Hematopoietic multipotent progenitor cell (in vitro differentiated cells): ENCODE data around the gene OR10G6. TPM values are rescaled to one million over a fixed set of nuclear protein-coding genes. Genes with fewer than 3 reads are reported as not detected.
"Not testable (repeated sequence)": the region's sequence is repeated elsewhere in the genome, so short reads cannot be mapped to it uniquely, and the experiment has no call there.

Source experiments
- DNase-seq, 3 donors: peaks; one replicate each; pipeline ENCODE4 v3.0.0-alpha.2; 2011 to 2015; ENCODE audit warnings: low read depth in 2 of 3, low spot score in 2 of 3
- total RNA-seq: library from RNA; depleted of rRNA; stranded (reverse); fragments of >200 nt; gene quantifications from one replicate; pipeline ENCODE4 v1.2.3, GENCODE V29; 2012

Gene OR10G6
- total RNA-seq = under 0.01 TPM

- DNase-seq = no peak
Measured at GRCh38 chr11:123995119-123995518, at the start of gene OR10G6. OR10G6 (minus strand) TSS chr11:123995161; CDS start chr11:123995161, 0 bp downstream.

- no peak for DNase-seq
Measured at GRCh38 chr11:124043420-124043819, 48.5 kb upstream of the OR10G6 start.

GRCh38 chr11:124041254-124041653 lies 46.3 kb upstream of the OR10G6 start, which contains the start of gene OR10G7:
OR10G7 (minus strand) TSS chr11:124041325; CDS start chr11:124039001, 2,324 bp downstream.
- DNase-seq = no peak

- DNase-seq = no peak
Measured at GRCh38 chr11:124039557-124039956, 44.6 kb upstream of the OR10G6 start.

GRCh38 chr11:124036666-124037065 lies 41.7 kb upstream of the OR10G6 start:
- DNase-seq = no peak

GRCh38 chr11:124026498-124026897 lies 31.5 kb upstream of the OR10G6 start, which contains the start of gene OR10G8:
OR10G8 (plus strand) TSS chr11:124026798; CDS start chr11:124029623, 2,825 bp downstream.
- DNase-seq = no peak

- DNase-seq = not testable (repeated sequence)
Measured at GRCh38 chr11:124015837-124016236, 20.9 kb upstream of the OR10G6 start.

GRCh38 chr11:124012697-124013096 lies 17.7 kb upstream of the OR10G6 start, which contains the start of gene OR10G4:
OR10G4 (plus strand) TSS chr11:124012997; CDS start chr11:124015575, 2,578 bp downstream.
- DNase-seq = no peak

- no peak for DNase-seq
Measured at GRCh38 chr11:123979311-123979710, 15.7 kb downstream of the OR10G6 start.

- no peak for DNase-seq
Measured at GRCh38 chr11:123977731-123978347, 17.1 kb downstream of the OR10G6 start, which contains the start of gene OR10S1. OR10S1 (minus strand) TSS chr11:123977781; CDS start chr11:123977664, 117 bp downstream.

- no peak for DNase-seq
Measured at GRCh38 chr11:123976770-123977560, 18.0 kb downstream of the OR10G6 start.

- DNase-seq = no peak
Measured at GRCh38 chr11:123973816-123974215, 21.1 kb downstream of the OR10G6 start.

GRCh38 chr11:123956752-123957151 lies 38.2 kb downstream of the OR10G6 start:
- DNase-seq = no peak

- DNase-seq = no peak
Measured at GRCh38 chr11:123945132-123945531, 49.8 kb downstream of the OR10G6 start.

Other genes with a start within 250 kb of the OR10G6 start
- gene OR6X1, start 240.6 kb downstream of the OR10G6 start, total RNA-seq = not detected
- under 0.01 TPM for gene OR6M1, start 188.8 kb downstream of the OR10G6 start, total RNA-seq
- not detected for gene TMEM225, start 109.5 kb downstream of the OR10G6 start, total RNA-seq
- not detected for gene OR8D4, start 93.0 kb downstream of the OR10G6 start, total RNA-seq
- 0.27 TPM for gene OR4D5, start 55.5 kb downstream of the OR10G6 start, total RNA-seq
- gene OR6T1, start 51.3 kb downstream of the OR10G6 start, total RNA-seq = not detected
- gene OR10S1, start 17.4 kb downstream of the OR10G6 start, total RNA-seq = under 0.01 TPM
- gene OR10G4, start 17.8 kb upstream of the OR10G6 start, total RNA-seq = not detected
- gene OR10G9, start 27.9 kb upstream of the OR10G6 start, total RNA-seq = under 0.01 TPM
- gene OR10G8, start 31.6 kb upstream of the OR10G6 start, total RNA-seq = under 0.01 TPM
- not detected for gene OR10G7, start 46.2 kb upstream of the OR10G6 start, total RNA-seq
- gene VWA5A, start 120.3 kb upstream of the OR10G6 start, total RNA-seq = 19.1 TPM
- not detected for gene OR10D3, start 188.2 kb upstream of the OR10G6 start, total RNA-seq
- gene OR8G1, start 245.9 kb upstream of the OR10G6 start, total RNA-seq = under 0.01 TPM